Left colon (tissue), 2 donors: ENCODE results near the gene TBC1D14. TPM values are rescaled to one million over a fixed set of nuclear protein-coding genes. Genes with fewer than 3 reads are reported as not detected.
A peak's percentile ranks its signal among the peaks of the same experiment; 100 is the strongest.

ENCODE experiments used
- ATAC-seq: fragments of 200-7000 bp; cut with Tn5 transposase; one replicate; pipeline ENCODE4 v1.9.1; 2020; ENCODE audit warnings: mild to moderate bottlenecking, moderate library complexity
- DNase-seq, 2 donors: peaks; one replicate each; pipeline ENCODE4 v3.0.0-alpha.2; 2020
- intact Hi-C, 2 donors: fragments of 100-400 bp; cut with DNase I in 1 of 2; cut with micrococcal nuclease in 1 of 2; formaldehyde crosslinking; loops; one replicate each; pipeline versions ENCODE4 v1.11.2 to v1.14.0; 2022; cut with DNase I, micrococcal nuclease
- long read RNA-seq: library from polyadenylated mRNA; unstranded; transcript quantifications from one replicate; pipeline ENCODE4 v2.0.0, GENCODE V29; 2021
- total RNA-seq, 2 donors: library from RNA; stranded (reverse); fragmentation: NEBNext Ultra II Directional; extraction: Animal tissue kit (Norgen Biotek cat#: 25700); gene quantifications; one replicate each; pipeline ENCODE4 v1.2.1, GENCODE V29; 2021
- donor health status: DM: no; HTN: no; CAD: no.
- donor health status: DM: yes; HTN: yes; CAD: no.

The TBC1D14 gene
- total RNA-seq, result 10 to 100 TPM; 53.1 to 56.6 TPM
- long read RNA-seq, full-length matches to known transcripts, result 12 of 41 reads
- long read RNA-seq, partial matches to known transcripts, result 26 of 41 reads
- long read RNA-seq, other reads (novel, unspliced or antisense), result 3 of 41 reads

DNA sequence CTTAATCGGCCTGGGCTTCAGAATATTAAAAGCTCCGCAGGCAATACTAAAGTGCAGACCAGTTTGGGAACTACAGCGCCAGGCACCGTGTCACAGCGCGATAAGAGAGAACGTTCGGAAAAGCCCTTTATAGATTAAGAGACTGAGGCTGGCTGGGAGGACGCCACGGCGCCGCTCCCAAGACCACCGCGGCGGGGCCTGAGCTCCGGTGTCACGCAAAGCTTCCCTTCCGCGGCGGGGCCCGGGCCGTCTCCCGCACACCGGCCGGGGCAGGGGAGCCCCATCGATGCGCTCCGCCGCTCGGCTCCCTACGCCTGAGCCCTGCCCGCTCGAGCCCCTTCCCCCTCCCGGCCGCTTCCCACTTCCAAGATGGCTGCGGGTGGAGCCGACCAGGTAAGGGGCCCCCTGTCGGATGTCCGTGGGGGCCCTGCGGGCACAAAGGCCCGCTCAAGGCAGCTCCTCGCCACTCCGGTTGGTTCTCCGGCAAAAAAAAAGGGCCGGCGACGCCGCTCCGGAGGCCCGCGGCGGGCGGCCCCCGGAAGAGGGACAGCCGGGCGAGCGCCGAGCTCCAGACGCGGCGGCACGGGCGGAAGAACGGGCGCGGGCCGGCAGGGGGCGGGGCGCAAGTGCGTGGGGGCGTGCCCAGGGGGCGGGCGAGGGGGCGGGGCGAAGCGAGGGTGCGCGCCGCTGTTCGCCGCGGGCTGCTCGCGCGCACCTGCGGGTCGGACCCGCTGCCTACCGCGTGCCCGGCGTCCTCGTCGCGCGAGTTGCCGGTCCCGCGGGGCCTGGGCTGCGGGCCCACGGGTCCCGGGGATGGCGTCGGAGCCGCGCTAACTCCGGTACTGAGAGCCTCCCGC lies at the start of gene TBC1D14:
Gene TBC1D14, plus strand, starts transcription at position 714 of the 857 bp plus-strand sequence. CDS start 13,564 bp downstream, outside the sequence.
- DNase-seq, result peak; percentile 90 to 92
- intact Hi-C loops, result no loop called here
- peak; percentile 87 for ATAC-seq

- ATAC-seq, result no peak
- no peak for DNase-seq
- intact Hi-C loops, result no loop called here
Observed at GRCh38 chr4:6868386-6868785, 41.2 kb upstream of the TBC1D14 start.

DNA sequence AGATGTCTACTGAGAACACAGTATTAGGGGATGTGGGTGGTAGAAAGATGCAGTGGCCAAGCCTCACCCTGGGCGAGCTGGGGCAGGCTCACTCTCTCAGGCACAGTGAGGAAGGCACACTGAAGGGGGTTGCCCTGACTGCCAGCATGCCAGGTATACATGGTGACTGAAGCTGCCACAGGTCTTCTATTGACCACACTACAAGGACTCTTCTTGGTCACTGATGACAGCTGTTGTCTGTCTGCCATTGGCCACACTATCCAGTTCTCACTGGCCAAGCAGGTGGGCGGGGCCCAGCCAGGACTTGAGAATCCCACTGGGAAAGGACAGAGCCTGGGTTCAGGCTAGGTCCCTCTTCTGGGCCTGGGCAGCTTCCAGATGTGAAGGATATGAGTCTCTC lies 39.7 kb upstream of the TBC1D14 start:
- intact Hi-C loops, result loop anchor here in 1 of 2 donors (5.0 to 10.0 kb wide), 2 partner anchors 88 to 145 kb away; partner anchors contain the start of gene KIAA0232
- DNase-seq (no peak), ATAC-seq (no peak)

GRCh38 chr4:6873291-6873690 lies 36.3 kb upstream of the TBC1D14 start:
- ATAC-seq (peak; percentile 56), DNase-seq (no peak)
- intact Hi-C loops, result loop anchor here in 1 of 2 donors (5.0 to 10.0 kb wide), 2 partner anchors 91 to 148 kb away; partner anchors contain the start of gene KIAA0232

DNA sequence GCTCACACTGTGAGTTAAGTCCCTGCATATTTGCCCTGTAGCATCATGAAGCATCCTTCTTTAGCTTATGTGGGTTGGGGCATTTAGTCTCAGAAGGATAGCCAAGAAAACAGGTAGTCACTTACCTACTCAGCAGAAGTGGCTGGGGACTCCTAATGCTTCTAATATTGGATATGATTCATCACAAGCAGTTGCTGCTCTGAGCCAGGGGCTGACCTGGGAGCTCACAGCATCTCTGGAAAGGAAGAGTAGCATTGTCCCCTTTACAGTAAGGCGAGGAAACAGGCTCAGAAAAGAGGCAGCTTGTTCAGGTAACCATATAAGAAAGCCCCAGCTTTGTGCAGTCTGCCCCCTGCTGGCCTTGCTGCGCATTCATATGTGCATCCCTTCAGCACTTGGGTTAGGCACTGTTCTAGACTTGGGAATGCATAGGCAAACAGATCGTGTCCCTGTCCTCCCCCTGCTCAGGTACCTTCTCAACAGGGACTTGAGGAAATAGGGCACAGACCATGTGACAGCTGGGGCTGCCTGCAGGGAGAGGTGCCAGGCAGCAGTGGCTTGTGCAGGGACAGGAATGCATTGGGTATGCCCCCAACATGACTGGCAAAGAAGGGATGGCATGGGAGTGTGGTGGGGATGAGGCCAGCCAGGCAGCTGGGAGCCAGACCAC lies 35.7 kb upstream of the TBC1D14 start:
- ATAC-seq (peak; percentile 87), DNase-seq (peak; percentile 64 to 86)
- intact Hi-C loops, result loop anchor here (2.0 to 10.0 kb wide), 3 partner anchors 92 to 153 kb away; partner anchors contain the start of gene KIAA0232 (in 1 of the 2)

GRCh38 chr4:6874981-6875380 lies 34.6 kb upstream of the TBC1D14 start:
- ATAC-seq (no peak), DNase-seq (no peak)
- intact Hi-C loops, result loop anchor here (2.0 to 10.0 kb wide), 3 partner anchors 93 to 154 kb away; partner anchors contain the start of gene KIAA0232 (in 1 of the 2)

- intact Hi-C loops, result loop anchor here (2.0 to 10.0 kb wide), 2 partner anchors 151 to 155 kb away; no protein-coding TSS in a partner anchor
- DNase-seq (peak in 1 of 2 donors; percentile 43), ATAC-seq (peak; percentile 16)
Observed at GRCh38 chr4:6875431-6875831, 34.2 kb upstream of the TBC1D14 start.

DNA sequence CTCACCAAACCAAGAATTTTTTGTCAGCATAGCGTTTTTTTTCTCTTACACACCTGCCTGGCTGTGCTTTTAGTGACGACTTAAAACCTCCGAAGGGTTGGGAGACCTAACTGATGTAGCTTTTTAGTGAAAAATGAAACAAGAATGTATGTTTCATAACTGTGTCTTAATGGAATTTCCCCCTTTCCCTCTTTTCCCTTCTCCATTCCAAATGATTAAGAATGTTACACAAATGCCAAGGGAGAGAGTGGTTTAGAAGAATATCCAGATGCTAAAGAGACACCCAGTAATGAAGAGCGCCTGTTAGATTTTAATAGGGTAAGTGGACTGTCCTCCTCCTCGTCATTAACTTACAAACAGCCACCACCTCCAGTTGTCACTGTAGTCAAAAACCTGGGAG lies 33.2 kb upstream of the TBC1D14 start:
- ATAC-seq (no peak), DNase-seq (no peak)
- intact Hi-C loops, result loop anchor here in 1 of 2 donors (10.0 kb wide), 1 partner anchor 152 kb away; no protein-coding TSS in a partner anchor

DNA sequence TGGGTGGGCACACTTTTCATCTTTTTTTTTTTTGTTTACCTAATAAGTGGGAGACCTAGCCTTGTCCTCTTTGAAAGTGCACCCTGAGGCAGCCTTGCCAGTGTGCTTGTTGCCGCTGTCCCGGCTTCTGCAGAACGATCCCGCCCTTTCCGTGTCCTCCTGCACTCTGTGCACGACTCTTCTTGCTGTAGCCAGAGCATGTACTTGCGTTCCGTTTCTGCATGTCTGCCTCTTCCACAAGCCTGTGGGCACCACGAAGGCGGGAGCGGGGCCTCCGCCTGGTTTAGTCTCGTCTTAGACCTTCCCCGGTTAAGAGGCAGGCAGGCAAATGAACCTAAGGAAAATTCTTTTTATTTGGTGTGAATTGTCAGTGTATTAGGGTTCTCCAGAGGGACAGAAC lies 32.6 kb upstream of the TBC1D14 start:
- no peak for DNase-seq
- ATAC-seq, result no peak
- intact Hi-C loops, result loop anchor here in 1 of 2 donors (10.0 kb wide), 1 partner anchor 152 kb away; no protein-coding TSS in a partner anchor

DNA sequence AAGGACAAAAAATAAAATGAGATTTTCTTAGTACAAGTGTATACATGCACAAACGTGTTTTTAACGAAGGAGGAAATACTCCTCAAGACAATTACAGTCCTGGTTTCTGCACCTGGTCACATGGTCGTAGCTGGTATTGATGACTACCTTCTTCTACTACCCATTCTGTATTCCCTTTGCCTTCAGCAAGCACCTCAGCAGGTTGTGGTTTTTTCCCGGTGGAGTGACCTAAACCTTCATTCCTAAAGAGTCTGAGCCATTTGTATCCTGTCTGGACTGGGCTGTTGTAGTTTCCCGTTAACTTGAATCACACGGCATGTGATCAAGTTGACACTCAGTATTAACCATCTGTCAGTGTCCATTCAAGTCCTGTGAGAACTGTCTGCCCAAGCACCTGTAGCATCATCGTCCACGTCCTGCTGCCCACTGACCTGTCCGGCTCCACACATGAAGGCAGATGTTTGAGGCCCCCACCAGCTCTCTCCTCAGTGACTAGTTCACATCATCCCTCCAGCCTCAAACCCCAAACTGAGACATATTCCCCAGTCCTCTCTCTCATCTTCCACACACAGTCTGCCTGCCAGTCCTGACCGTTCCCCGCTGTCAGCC lies 31.1 kb upstream of the TBC1D14 start:
- no peak for ATAC-seq

GRCh38 chr4:6880691-6881090 lies 28.9 kb upstream of the TBC1D14 start:
- intact Hi-C loops, result no loop called here
- ATAC-seq, result no peak

More for the DNA sequence above, 31.1 kb upstream of the TBC1D14 start:
- no peak for DNase-seq
- intact Hi-C loops, result loop anchor here in 1 of 2 donors (10.0 kb wide), 1 partner anchor 154 kb away; no protein-coding TSS in a partner anchor

DNA sequence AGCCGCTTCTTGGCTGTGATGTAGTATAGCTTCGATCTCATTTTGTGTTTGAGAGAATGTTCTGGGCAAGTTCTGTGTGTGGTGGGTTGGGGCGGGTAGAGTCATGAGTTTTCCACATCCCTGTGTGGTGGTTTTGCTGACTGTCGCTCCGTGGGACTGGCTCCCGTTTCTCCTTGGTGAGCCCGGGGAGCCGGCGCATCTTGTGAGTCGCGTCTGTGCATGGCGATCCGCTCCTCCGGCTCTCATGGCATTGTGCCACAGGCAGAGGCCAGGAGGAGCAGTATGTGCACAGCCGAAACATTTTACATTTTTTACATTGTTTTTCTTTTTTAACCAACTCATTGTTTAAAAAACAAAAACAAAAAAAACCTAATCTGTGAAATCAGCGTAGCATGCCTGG lies 27.7 kb upstream of the TBC1D14 start:
- ATAC-seq (no peak), DNase-seq (no peak)
- intact Hi-C loops, result no loop called here

More at GRCh38 chr4:6880691-6881090, 28.9 kb upstream of the TBC1D14 start:
- no peak for DNase-seq

- intact Hi-C loops, result no loop called here
- ATAC-seq (no peak), DNase-seq (no peak)
Observed at GRCh38 chr4:6884341-6884870, 25.2 kb upstream of the TBC1D14 start.

- intact Hi-C loops, result no loop called here
- peak in 1 of 2 donors; percentile 60 for DNase-seq
- peak; percentile 42 for ATAC-seq
Observed at GRCh38 chr4:6885953-6886557, 23.6 kb upstream of the TBC1D14 start.

GRCh38 chr4:6886886-6887285 lies 22.7 kb upstream of the TBC1D14 start:
- intact Hi-C loops, result no loop called here
- peak in 1 of 2 donors; percentile 13 for DNase-seq
- ATAC-seq, result no peak

DNA sequence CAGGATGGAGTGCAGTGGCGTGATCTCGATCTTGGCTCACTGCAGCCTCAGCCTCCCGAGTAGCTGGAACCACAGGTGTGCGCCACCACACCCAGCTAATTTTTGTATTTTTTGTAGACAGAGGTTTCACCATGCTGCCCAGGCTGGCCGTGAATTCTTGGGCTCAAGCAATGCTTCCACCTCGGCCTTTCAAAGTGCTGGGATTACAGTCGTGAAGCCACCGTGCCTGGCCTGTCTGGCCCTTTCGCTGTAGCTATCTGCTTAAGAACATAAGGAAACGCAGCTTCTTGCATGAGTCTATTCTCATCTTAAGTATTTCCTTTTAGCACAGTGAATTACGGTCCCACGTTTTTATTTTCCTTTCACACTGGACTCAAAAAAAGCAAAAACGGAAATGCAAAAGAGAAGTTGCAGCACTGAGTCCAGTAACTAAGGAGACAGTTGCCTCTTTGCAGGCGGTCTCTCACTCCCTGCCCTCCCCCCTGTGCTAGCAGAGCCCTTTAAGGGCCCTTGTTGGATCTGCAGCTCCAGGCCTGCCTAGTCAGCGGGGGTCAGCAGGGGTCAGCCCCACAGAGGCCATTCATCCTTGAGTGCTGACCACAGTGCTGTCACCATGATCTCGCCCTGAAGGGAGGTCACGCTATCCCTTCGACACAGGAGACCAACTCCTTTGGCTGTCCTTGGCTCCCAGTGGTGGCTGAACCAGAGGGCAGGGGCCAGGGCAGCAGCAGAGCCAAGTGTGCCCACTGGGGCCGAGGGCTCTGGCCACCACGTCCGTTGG lies 21.8 kb upstream of the TBC1D14 start:
- ATAC-seq (no peak), DNase-seq (no peak)
- intact Hi-C loops, result no loop called here

DNA sequence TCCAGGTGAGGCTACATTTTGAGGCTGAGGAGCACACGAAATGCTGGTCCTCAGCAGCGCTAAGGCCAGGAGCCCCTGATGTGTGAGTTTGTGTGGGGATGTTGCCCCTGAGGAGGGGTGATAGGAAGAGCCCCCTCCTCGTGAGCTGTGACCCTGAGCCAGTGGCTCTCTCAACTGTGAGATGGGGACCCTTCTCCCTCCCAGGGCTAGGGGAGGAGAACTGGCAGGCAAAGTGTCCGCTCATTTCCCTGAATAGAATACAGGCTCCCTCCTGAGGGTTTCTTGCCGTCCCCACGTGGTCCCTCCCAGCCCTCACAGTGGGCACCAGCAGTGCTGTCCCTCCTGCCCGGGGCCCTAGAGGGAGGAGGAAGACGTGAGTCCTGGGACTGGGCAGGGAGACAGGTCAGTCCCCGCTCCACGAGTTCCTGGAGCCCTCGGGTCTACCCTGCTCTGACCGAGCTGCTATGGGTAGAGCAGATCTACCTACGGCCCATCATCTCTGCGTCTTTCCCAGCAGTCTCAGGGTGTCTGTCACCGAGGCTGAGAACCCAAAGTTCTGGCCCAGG lies 21.0 kb upstream of the TBC1D14 start:
- ATAC-seq (no peak), DNase-seq (no peak)
- intact Hi-C loops, result no loop called here
